HEK293T (cell line): ENCODE measurements around the gene KRT3.

Experiments used
- BHLHE40 ChIP-seq: fragments of 450-650 bp; IDR thresholded peaks from 2 replicates; pipeline ENCODE4 v1.6.1; 2016; ENCODE audit warnings: mild to moderate bottlenecking, moderate library complexity, borderline replicate concordance
- FOXM1 ChIP-seq: fragments of 450-650 bp; IDR thresholded peaks from 2 replicates; pipeline ENCODE4 v1.6.1; 2017; ENCODE audit warnings: mild to moderate bottlenecking, borderline replicate concordance

GRCh38 chr12:52805000-52805399, 9.1 kb upstream of the KRT3 start:
- TF ChIP-seq BHLHE40 (no peak), FOXM1 (no peak)
